Nephron (organoid): ENCODE results near the gene PIBF1.
A peak's percentile ranks its signal among the peaks of the same experiment; 100 is the strongest.

ENCODE experiments used
- H3K27ac Mint-ChIP-seq, 3 experiments: 2 replicates each; pipeline ENCODE4 v1.8.0; 2020; ENCODE audit warnings: mixed read lengths in 3 of 3, mild to moderate bottlenecking in 2 of 3, moderate library complexity in 1 of 3
- H3K27me3 Mint-ChIP-seq: 2 replicates; pipeline ENCODE4 v1.8.0; 2021; ENCODE audit warnings: low read depth, mild to moderate bottlenecking, moderate library complexity, mixed read lengths
- H3K36me3 Mint-ChIP-seq: 2 replicates; pipeline ENCODE4 v1.8.0; 2020; ENCODE audit warnings: low read depth, mixed read lengths
- H3K4me1 Mint-ChIP-seq: 2 replicates; pipeline ENCODE4 v1.8.0; 2020; ENCODE audit warnings: mixed read lengths
- H3K4me3 Mint-ChIP-seq, 3 experiments: 2 replicates each; pipeline ENCODE4 v1.8.0; 2020; ENCODE audit warnings: mild to moderate bottlenecking in 3 of 3, mixed read lengths in 3 of 3, moderate library complexity in 2 of 3
- H3K9me3 Mint-ChIP-seq: 2 replicates; pipeline ENCODE4 v1.8.0; 2020; ENCODE audit warnings: mixed read lengths
- CTCF ChIP-seq, 3 experiments: fragments of 200-600 bp; sonication (generic); IDR thresholded peaks; one replicate each; pipeline ENCODE4 v1.5.0; 2021; ENCODE audit warnings: antibody characterized with exemption in 3 of 3; ENCODE audit not compliant: unreplicated experiment in 3 of 3

The PIBF1 gene

DNA sequence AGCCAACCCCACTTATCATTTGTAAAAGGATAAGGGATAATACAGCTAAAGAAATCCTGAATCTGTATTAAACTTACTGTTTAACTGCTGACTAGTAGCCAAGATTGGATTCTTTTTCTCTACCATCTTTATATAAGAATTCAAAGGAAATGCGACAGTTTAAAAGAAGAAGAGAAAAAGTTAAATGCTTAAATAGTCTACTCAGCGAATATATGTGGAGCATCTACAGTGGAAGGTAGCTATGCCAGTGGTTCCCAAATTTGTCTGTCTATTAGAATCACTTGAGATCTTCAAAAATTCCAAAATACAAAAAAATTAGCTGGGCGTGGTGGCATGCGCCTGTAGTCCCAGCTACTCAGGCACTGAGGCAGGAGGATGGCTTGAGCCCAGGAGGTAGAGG, 216.1 kb downstream of the PIBF1 start:
- Mint-ChIP-seq H3K4me1 (no peaks in the 10 kb centered on the region), H3K9me3 (no peaks in the 10 kb centered on the region), H3K27ac (no peak overlapping the region), H3K36me3 (peaks cover 19% of the 10 kb centered on the region), H3K27me3 (no peaks in the 10 kb centered on the region), H3K4me3 (no peak overlapping the region)
- TF ChIP-seq CTCF (IDR thresholded peaks at IDR 0.05; ENCODE audit: unreplicated experiment in 3 of 3): no peak

DNA sequence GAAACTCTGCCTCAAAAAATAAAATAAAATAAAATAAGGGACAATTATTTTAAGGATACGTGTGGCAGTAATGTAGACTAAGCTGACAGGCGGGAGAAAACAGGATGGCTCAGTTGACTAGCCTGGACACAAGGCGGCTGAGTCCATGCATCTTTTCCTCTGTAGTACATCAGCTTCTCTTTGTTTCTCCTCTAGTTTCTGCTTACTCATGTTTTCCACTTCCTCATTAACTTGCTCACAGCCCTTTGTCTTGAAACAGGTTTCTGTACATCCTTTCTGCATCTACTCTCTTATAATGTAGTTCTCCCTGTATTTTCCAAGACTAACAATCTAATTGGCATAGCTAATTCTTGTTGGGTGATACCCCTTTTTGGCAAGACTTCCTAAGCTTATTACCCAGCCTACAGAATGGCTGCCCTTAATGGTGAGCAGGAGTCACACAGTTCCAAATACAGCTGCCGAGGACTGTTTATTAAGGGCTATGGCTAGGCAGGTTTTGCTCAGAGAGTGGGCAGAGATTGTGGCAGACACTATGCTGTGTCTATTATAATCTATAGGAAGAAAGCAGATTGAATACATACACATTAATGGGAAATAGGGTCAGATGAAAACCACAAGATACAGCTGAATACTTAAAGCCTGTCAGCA, 218.2 kb downstream of the PIBF1 start:
- H3K36me3 Mint-ChIP-seq: peaks cover 24% of the 10 kb centered on the region
- H3K27ac Mint-ChIP-seq: peak overlapping the region in 1 of 3 experiments; percentile 4
- no peak for TF ChIP-seq CTCF (IDR thresholded peaks at IDR 0.05; ENCODE audit: unreplicated experiment in 3 of 3)
- no peaks in the 10 kb centered on the region for H3K9me3 Mint-ChIP-seq
- H3K4me3 Mint-ChIP-seq: no peak overlapping the region
- H3K27me3 Mint-ChIP-seq: no peaks in the 10 kb centered on the region
- no peaks in the 10 kb centered on the region for H3K4me1 Mint-ChIP-seq

- Mint-ChIP-seq H3K9me3 (no peaks in the 10 kb centered on the region), H3K4me3 (no peak overlapping the region), H3K36me3 (peaks cover 21% of the 10 kb centered on the region), H3K27me3 (no peaks in the 10 kb centered on the region), H3K27ac (peak overlapping the region in 1 of 3 experiments; percentile 40), H3K4me1 (no peaks in the 10 kb centered on the region)
- TF ChIP-seq CTCF (IDR thresholded peaks at IDR 0.05; ENCODE audit: unreplicated experiment in 3 of 3): no peak
These were observed 220.0 kb downstream of the PIBF1 start for GRCh38 chr13:73001971-73002370.

- Mint-ChIP-seq H3K4me1 (no peaks in the 10 kb centered on the region), H3K27me3 (no peaks in the 10 kb centered on the region), H3K36me3 (peaks cover 42% of the 10 kb centered on the region), H3K27ac (no peak overlapping the region), H3K4me3 (no peak overlapping the region), H3K9me3 (no peaks in the 10 kb centered on the region)
- TF ChIP-seq CTCF (IDR thresholded peaks at IDR 0.05; ENCODE audit: unreplicated experiment in 3 of 3): no peak
These were observed 229.8 kb downstream of the PIBF1 start for GRCh38 chr13:73011751-73012150.

- Mint-ChIP-seq H3K4me1 (no peaks in the 10 kb centered on the region), H3K27ac (no peak overlapping the region), H3K9me3 (no peaks in the 10 kb centered on the region), H3K36me3 (peaks cover 56% of the 10 kb centered on the region), H3K27me3 (no peaks in the 10 kb centered on the region), H3K4me3 (no peak overlapping the region)
- TF ChIP-seq CTCF (IDR thresholded peaks at IDR 0.05; ENCODE audit: unreplicated experiment in 3 of 3): no peak
These were observed 233.9 kb downstream of the PIBF1 start for GRCh38 chr13:73015805-73016204.

GRCh38 chr13:73018336-73018735, 236.4 kb downstream of the PIBF1 start:
- no peaks in the 10 kb centered on the region for H3K4me1 Mint-ChIP-seq
- no peak overlapping the region for H3K4me3 Mint-ChIP-seq
- H3K9me3 Mint-ChIP-seq: no peaks in the 10 kb centered on the region
- H3K36me3 Mint-ChIP-seq: peaks cover 43% of the 10 kb centered on the region
- H3K27me3 Mint-ChIP-seq: no peaks in the 10 kb centered on the region
- H3K27ac Mint-ChIP-seq: no peak overlapping the region
- TF ChIP-seq CTCF (IDR thresholded peaks at IDR 0.05; ENCODE audit: unreplicated experiment in 3 of 3): no peak
